Measurements from ENCODE around the gene PLCZ1.

The PLCZ1 gene

GRCh38 chr12:18658179-18658578 lies 79.6 kb downstream of the PLCZ1 start:
- no peak for TF ChIP-seq CTCF (IDR thresholded peaks at IDR 0.05; ENCODE audit: control insufficient read depth, extremely low read depth, insufficient read depth)
- no peak overlapping the region for H3K4me3 ChIP-seq (ENCODE audit: low read depth, low read length)
- no peak for DNase-seq (ENCODE audit: low read depth)

GRCh38 chr12:18655351-18655750 lies 82.5 kb downstream of the PLCZ1 start:
- TF ChIP-seq CTCF (IDR thresholded peaks at IDR 0.05; ENCODE audit: control insufficient read depth, extremely low read depth, insufficient read depth), result no peak
- H3K4me3 ChIP-seq (ENCODE audit: low read depth, low read length), result no peak overlapping the region
- no peak for DNase-seq (ENCODE audit: low read depth)

GRCh38 chr12:18653465-18653864 lies 84.3 kb downstream of the PLCZ1 start:
- no peak for DNase-seq (ENCODE audit: low read depth)
- no peak overlapping the region for H3K4me3 ChIP-seq (ENCODE audit: low read depth, low read length)
- no peak for TF ChIP-seq CTCF (IDR thresholded peaks at IDR 0.05; ENCODE audit: control insufficient read depth, extremely low read depth, insufficient read depth)

GRCh38 chr12:18652596-18652995 lies 85.2 kb downstream of the PLCZ1 start:
- no peak for DNase-seq (ENCODE audit: low read depth)
- no peak overlapping the region for H3K4me3 ChIP-seq (ENCODE audit: low read depth, low read length)
- TF ChIP-seq CTCF (IDR thresholded peaks at IDR 0.05; ENCODE audit: control insufficient read depth, extremely low read depth, insufficient read depth), result no peak

- H3K4me3 ChIP-seq (ENCODE audit: low read depth, low read length), result no peak overlapping the region
- DNase-seq (ENCODE audit: low read depth), result no peak
- no peak for TF ChIP-seq CTCF (IDR thresholded peaks at IDR 0.05; ENCODE audit: control insufficient read depth, extremely low read depth, insufficient read depth)
Measured at GRCh38 chr12:18651525-18651924, 86.3 kb downstream of the PLCZ1 start.

- no peak for DNase-seq (ENCODE audit: low read depth)
- no peak for TF ChIP-seq CTCF (IDR thresholded peaks at IDR 0.05; ENCODE audit: control insufficient read depth, extremely low read depth, insufficient read depth)
- H3K4me3 ChIP-seq (ENCODE audit: low read depth, low read length), result no peak overlapping the region
Measured at GRCh38 chr12:18646286-18646890, 91.4 kb downstream of the PLCZ1 start.

- TF ChIP-seq CTCF (IDR thresholded peaks at IDR 0.05; ENCODE audit: control insufficient read depth, extremely low read depth, insufficient read depth), result no peak
- no peak overlapping the region for H3K4me3 ChIP-seq (ENCODE audit: low read depth, low read length)
- DNase-seq (ENCODE audit: low read depth), result no peak
Measured at GRCh38 chr12:18644564-18644963, 93.2 kb downstream of the PLCZ1 start.
